ENCODE results near the gene C11orf86. TPM values are rescaled to one million over a fixed set of nuclear protein-coding genes. Genes with fewer than 3 reads are reported as not detected.
"Not testable (repeated sequence)": the region's sequence is repeated elsewhere in the genome, so short reads cannot be mapped to it uniquely, and the experiment has no call there.

The C11orf86 gene
- total RNA-seq, 2 experiments from 2014 or later, result not detected

GRCh38 chr11:66986178-66986545 lies 11.1 kb downstream of the C11orf86 start:
- H3K4me3 ChIP-seq (ENCODE audit: low read depth, low read length, poor library complexity, severe bottlenecking), result no peak overlapping the region
- no peaks in the 10 kb centered on the region for H4K20me1 ChIP-seq (ENCODE audit: insufficient read depth, low read length)
- H3K4me2 ChIP-seq (ENCODE audit: low read length), result no peak overlapping the region
- no TSS peak for BruUV-seq (replicated peaks)
- no peaks in the 10 kb centered on the region for H3K4me1 ChIP-seq (ENCODE audit: insufficient read depth, low read length, poor library complexity, severe bottlenecking)
- no peaks in the 10 kb centered on the region for H3K9me2 ChIP-seq (ENCODE audit: insufficient read depth, low read length)
- no peaks in the 10 kb centered on the region for H3K79me2 ChIP-seq (ENCODE audit: insufficient read depth, low read depth, low read length)
- no peaks in the 10 kb centered on the region for H3K36me3 ChIP-seq (ENCODE audit: insufficient read depth, low read length)
- POLR2A ChIA-PET, result no interaction called here
- TF ChIP-seq, protein P1, sequence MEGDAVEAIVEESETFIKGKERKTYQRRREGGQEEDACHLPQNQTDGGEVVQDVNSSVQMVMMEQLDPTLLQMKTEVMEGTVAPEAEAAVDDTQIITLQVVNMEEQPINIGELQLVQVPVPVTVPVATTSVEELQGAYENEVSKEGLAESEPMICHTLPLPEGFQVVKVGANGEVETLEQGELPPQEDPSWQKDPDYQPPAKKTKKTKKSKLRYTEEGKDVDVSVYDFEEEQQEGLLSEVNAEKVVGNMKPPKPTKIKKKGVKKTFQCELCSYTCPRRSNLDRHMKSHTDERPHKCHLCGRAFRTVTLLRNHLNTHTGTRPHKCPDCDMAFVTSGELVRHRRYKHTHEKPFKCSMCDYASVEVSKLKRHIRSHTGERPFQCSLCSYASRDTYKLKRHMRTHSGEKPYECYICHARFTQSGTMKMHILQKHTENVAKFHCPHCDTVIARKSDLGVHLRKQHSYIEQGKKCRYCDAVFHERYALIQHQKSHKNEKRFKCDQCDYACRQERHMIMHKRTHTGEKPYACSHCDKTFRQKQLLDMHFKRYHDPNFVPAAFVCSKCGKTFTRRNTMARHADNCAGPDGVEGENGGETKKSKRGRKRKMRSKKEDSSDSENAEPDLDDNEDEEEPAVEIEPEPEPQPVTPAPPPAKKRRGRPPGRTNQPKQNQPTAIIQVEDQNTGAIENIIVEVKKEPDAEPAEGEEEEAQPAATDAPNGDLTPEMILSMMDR (conservative IDR thresholded peaks at IDR 0.05; ENCODE audit: low read length), result no peak
- no peak for TF ChIP-seq EZH2phosphoT487 (IDR thresholded peaks at IDR 0.05; ENCODE audit: borderline replicate concordance, low read depth, low read length)
- CTCF ChIA-PET (ENCODE audit: unreplicated experiment), result interaction anchor here (0.6 kb wide), 1 partner anchor 10 kb away, joined by 4 read pairs; no protein-coding TSS in a partner anchor
- H3K27ac ChIP-seq (ENCODE audit: low read depth, low read length, poor library complexity, severe bottlenecking), result no peak overlapping the region
- intact Hi-C loops (cut with micrococcal nuclease; ENCODE audit: unreplicated experiment), result no loop called here
- no peaks in the 10 kb centered on the region for H3K9me3 ChIP-seq (ENCODE audit: low read length)
- no peak for DNase-seq (ENCODE audit: low spot score)
- H2AFZ ChIP-seq (ENCODE audit: low read length), result no peak overlapping the region

GRCh38 chr11:66987158-66987620 lies 12.1 kb downstream of the C11orf86 start:
- ChIA-PET CTCF (ENCODE audit: unreplicated experiment) (no interaction called here), POLR2A (no interaction called here)
- H3K4me2 ChIP-seq (ENCODE audit: low read length), result no peak overlapping the region
- TF ChIP-seq, protein P1 (conservative IDR thresholded peaks at IDR 0.05; ENCODE audit: low read length), result no peak
- no peak for TF ChIP-seq EZH2phosphoT487 (IDR thresholded peaks at IDR 0.05; ENCODE audit: borderline replicate concordance, low read depth, low read length)
- H3K79me2 ChIP-seq (ENCODE audit: insufficient read depth, low read depth, low read length), result no peaks in the 10 kb centered on the region
- H3K36me3 ChIP-seq (ENCODE audit: insufficient read depth, low read length), result no peaks in the 10 kb centered on the region
- intact Hi-C loops (cut with micrococcal nuclease; ENCODE audit: unreplicated experiment), result no loop called here
- H4K20me1 ChIP-seq (ENCODE audit: insufficient read depth, low read length), result no peaks in the 10 kb centered on the region
- no peak for DNase-seq (ENCODE audit: low spot score)
- no peaks in the 10 kb centered on the region for H3K9me2 ChIP-seq (ENCODE audit: insufficient read depth, low read length)
- H3K27ac ChIP-seq (ENCODE audit: low read depth, low read length, poor library complexity, severe bottlenecking), result no peak overlapping the region
- no peak overlapping the region for H3K4me3 ChIP-seq (ENCODE audit: low read depth, low read length, poor library complexity, severe bottlenecking)
- H3K4me1 ChIP-seq (ENCODE audit: insufficient read depth, low read length, poor library complexity, severe bottlenecking), result no peaks in the 10 kb centered on the region
- no peak overlapping the region for H2AFZ ChIP-seq (ENCODE audit: low read length)
- H3K9me3 ChIP-seq (ENCODE audit: low read length), result no peaks in the 10 kb centered on the region
- BruUV-seq (replicated peaks), result no TSS peak

DNA sequence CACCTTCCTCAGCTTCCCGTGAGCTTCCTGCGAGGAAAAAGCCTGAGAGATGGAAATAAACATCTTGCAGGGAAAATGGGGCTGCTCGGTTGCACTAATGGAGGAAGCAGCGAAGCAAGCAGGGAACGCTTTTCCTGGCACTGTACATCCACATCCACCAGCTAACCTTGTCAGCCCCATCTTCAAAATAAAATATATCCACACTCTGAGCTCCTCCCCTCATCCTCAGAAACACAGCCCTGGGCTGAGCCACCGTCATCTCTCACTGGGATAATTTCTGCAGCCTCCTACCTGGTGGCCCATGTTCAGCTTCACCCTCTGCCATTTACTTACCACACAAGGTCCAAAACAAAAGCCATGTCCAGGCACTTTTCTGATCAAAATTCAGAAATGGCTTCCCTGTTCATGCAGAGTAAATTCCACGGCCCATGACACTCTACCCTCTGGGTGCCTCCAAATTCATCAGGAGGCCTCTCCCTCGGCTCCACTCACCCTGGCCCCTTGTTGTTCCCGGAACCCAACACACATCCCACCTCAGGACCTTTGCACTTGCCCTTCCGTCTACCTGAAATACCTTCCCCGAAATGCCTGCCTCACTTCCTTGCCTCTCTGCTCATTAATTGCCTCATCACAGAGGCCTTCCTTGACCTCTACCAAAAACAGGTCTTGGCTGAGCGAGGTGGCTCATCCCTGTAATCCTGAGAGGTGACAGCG lies 13.0 kb downstream of the C11orf86 start:
- H3K4me2 ChIP-seq (ENCODE audit: low read length), result no peak overlapping the region
- DNase-seq (ENCODE audit: low spot score), result no peak
- H4K20me1 ChIP-seq (ENCODE audit: insufficient read depth, low read length), result no peaks in the 10 kb centered on the region
- no TSS peak for BruUV-seq (replicated peaks)
- no peak overlapping the region for H3K4me3 ChIP-seq (ENCODE audit: low read depth, low read length, poor library complexity, severe bottlenecking)
- ChIA-PET POLR2A (interaction anchor here (0.7 kb wide), 1 partner anchor 9 kb away, joined by 3 read pairs; no protein-coding TSS in a partner anchor), CTCF (ENCODE audit: unreplicated experiment) (no interaction called here)
- no peaks in the 10 kb centered on the region for H3K36me3 ChIP-seq (ENCODE audit: insufficient read depth, low read length)
- intact Hi-C loops (cut with micrococcal nuclease; ENCODE audit: unreplicated experiment), result no loop called here
- TF ChIP-seq, protein P1 (conservative IDR thresholded peaks at IDR 0.05; ENCODE audit: low read length), result no peak
- no peak for TF ChIP-seq EZH2phosphoT487 (IDR thresholded peaks at IDR 0.05; ENCODE audit: borderline replicate concordance, low read depth, low read length)
- H3K4me1 ChIP-seq (ENCODE audit: insufficient read depth, low read length, poor library complexity, severe bottlenecking), result no peaks in the 10 kb centered on the region
- H2AFZ ChIP-seq (ENCODE audit: low read length), result no peak overlapping the region
- no peaks in the 10 kb centered on the region for H3K79me2 ChIP-seq (ENCODE audit: insufficient read depth, low read depth, low read length)
- no peak overlapping the region for H3K27ac ChIP-seq (ENCODE audit: low read depth, low read length, poor library complexity, severe bottlenecking)
- H3K9me2 ChIP-seq (ENCODE audit: insufficient read depth, low read length), result no peaks in the 10 kb centered on the region
- no peaks in the 10 kb centered on the region for H3K9me3 ChIP-seq (ENCODE audit: low read length)

GRCh38 chr11:66988741-66989140 lies 13.6 kb downstream of the C11orf86 start:
- H3K4me1 ChIP-seq (ENCODE audit: insufficient read depth, low read length, poor library complexity, severe bottlenecking); H3K79me2 ChIP-seq (ENCODE audit: insufficient read depth, low read depth, low read length); H3K9me3 ChIP-seq (ENCODE audit: low read length); BruUV-seq (replicated peaks); intact Hi-C loops (cut with micrococcal nuclease; ENCODE audit: unreplicated experiment); H4K20me1 ChIP-seq (ENCODE audit: insufficient read depth, low read length); H3K36me3 ChIP-seq (ENCODE audit: insufficient read depth, low read length); CTCF ChIA-PET (ENCODE audit: unreplicated experiment); H3K9me2 ChIP-seq (ENCODE audit: insufficient read depth, low read length); POLR2A ChIA-PET; H3K4me3 ChIP-seq (ENCODE audit: low read depth, low read length, poor library complexity, severe bottlenecking); H2AFZ ChIP-seq (ENCODE audit: low read length); H3K27ac ChIP-seq (ENCODE audit: low read depth, low read length, poor library complexity, severe bottlenecking); H3K4me2 ChIP-seq (ENCODE audit: low read length); DNase-seq (ENCODE audit: low spot score): not testable (repeated sequence)

All from OCI-LY7 (cell line).